ENCODE results near the gene BPIFB1. TPM values are rescaled to one million over a fixed set of nuclear protein-coding genes. Genes with fewer than 3 reads are reported as not detected.

Gene BPIFB1
- polyA plus RNA-seq, 1 donor (not counting 4 experiments of a cell fraction or from before 2014, with no cell fraction given), result not detected

- Histone ChIP-seq H3K79me2 (ENCODE audit: control insufficient read depth, insufficient read depth, low read length) (no peaks in the 10 kb centered on the region), H3K4me1 (ENCODE audit: control insufficient read depth, extremely low read depth, insufficient read depth, low read length) (no peaks in the 10 kb centered on the region), H3K27ac (ENCODE audit: control insufficient read depth, insufficient read depth, low read length) (no peak overlapping the region), H3K36me3 (ENCODE audit: control insufficient read depth in 2 of 2, extremely low read depth in 1 of 2, insufficient read depth in 2 of 2, low read length in 2 of 2) (no peaks in the 10 kb centered on the region), H3K4me2 (ENCODE audit: control insufficient read depth, extremely low read depth, insufficient read depth, low read depth, low read length) (no peak overlapping the region), H3K9me3 (ENCODE audit: control insufficient read depth, low read depth, low read length) (no peaks in the 10 kb centered on the region), H3K9me1 (ENCODE audit: control insufficient read depth, extremely low read depth, insufficient read depth, low read length) (no peaks in the 10 kb centered on the region), H3K4me3 (ENCODE audit: control insufficient read depth in 2 of 3, extremely low read depth in 1 of 3, insufficient read depth in 2 of 3, low read depth in 1 of 3, low read length in 3 of 3) (no peak overlapping the region), H4K20me1 (ENCODE audit: control insufficient read depth, extremely low read depth, insufficient read depth, low read length) (no peaks in the 10 kb centered on the region), H2AFZ (ENCODE audit: control insufficient read depth, low read length) (no peak overlapping the region), H3K9ac (ENCODE audit: control insufficient read depth, extremely low read depth, insufficient read depth, low read length) (no peak overlapping the region), H3K27me3 (ENCODE audit: control insufficient read depth, extremely low read depth, insufficient read depth, low read length) (peaks cover 7% of the 10 kb centered on the region)
- TF ChIP-seq CTCF (optimal IDR thresholded peaks at IDR 0.05 in 1 of 3, IDR thresholded peaks at IDR 0.05 in 1 of 3, conservative IDR thresholded peaks at IDR 0.05 in 1 of 3; ENCODE audit: extremely low read depth in 1 of 3, insufficient read depth in 2 of 3, low read length in 3 of 3), result no peak
- TF ChIP-seq EZH2 (IDR thresholded peaks at IDR 0.05; ENCODE audit: low read length), result no peak
- no peak for DNase-seq (ENCODE audit: low read depth, low spot score)
- no peak for FAIRE-seq
- dilution Hi-C loops (cut with MboI; ENCODE audit: extremely low pct_ligation_motif_present, low sequenced_read_pairs), result no loop called here
Measured at GRCh38 chr20:33272155-33272873, 10.7 kb upstream of the BPIFB1 start.

GRCh38 chr20:33273117-33273851 lies 9.7 kb upstream of the BPIFB1 start:
- H3K27me3 ChIP-seq (ENCODE audit: control insufficient read depth, extremely low read depth, insufficient read depth, low read length), result peaks cover 7% of the 10 kb centered on the region
- no peak overlapping the region for H3K4me2 ChIP-seq (ENCODE audit: control insufficient read depth, extremely low read depth, insufficient read depth, low read depth, low read length)
- H2AFZ ChIP-seq (ENCODE audit: control insufficient read depth, low read length), result no peak overlapping the region
- no peaks in the 10 kb centered on the region for H3K9me1 ChIP-seq (ENCODE audit: control insufficient read depth, extremely low read depth, insufficient read depth, low read length)
- H3K79me2 ChIP-seq (ENCODE audit: control insufficient read depth, insufficient read depth, low read length), result no peaks in the 10 kb centered on the region
- DNase-seq (ENCODE audit: low read depth, low spot score) (no peak), FAIRE-seq (no peak)
- dilution Hi-C loops (cut with MboI; ENCODE audit: extremely low pct_ligation_motif_present, low sequenced_read_pairs), result no loop called here
- H3K9me3 ChIP-seq (ENCODE audit: control insufficient read depth, low read depth, low read length), result no peaks in the 10 kb centered on the region
- no peak overlapping the region for H3K9ac ChIP-seq (ENCODE audit: control insufficient read depth, extremely low read depth, insufficient read depth, low read length)
- no peaks in the 10 kb centered on the region for H3K4me1 ChIP-seq (ENCODE audit: control insufficient read depth, extremely low read depth, insufficient read depth, low read length)
- no peak overlapping the region for H3K4me3 ChIP-seq (ENCODE audit: control insufficient read depth in 2 of 3, extremely low read depth in 1 of 3, insufficient read depth in 2 of 3, low read depth in 1 of 3, low read length in 3 of 3)
- H3K27ac ChIP-seq (ENCODE audit: control insufficient read depth, insufficient read depth, low read length), result no peak overlapping the region
- TF ChIP-seq EZH2 (IDR thresholded peaks at IDR 0.05; ENCODE audit: low read length), result no peak
- TF ChIP-seq CTCF (optimal IDR thresholded peaks at IDR 0.05 in 1 of 3, IDR thresholded peaks at IDR 0.05 in 1 of 3, conservative IDR thresholded peaks at IDR 0.05 in 1 of 3; ENCODE audit: extremely low read depth in 1 of 3, insufficient read depth in 2 of 3, low read length in 3 of 3), result no peak
- H4K20me1 ChIP-seq (ENCODE audit: control insufficient read depth, extremely low read depth, insufficient read depth, low read length), result no peaks in the 10 kb centered on the region
- H3K36me3 ChIP-seq (ENCODE audit: control insufficient read depth in 2 of 2, extremely low read depth in 1 of 2, insufficient read depth in 2 of 2, low read length in 2 of 2), result no peaks in the 10 kb centered on the region
